ENCODE data around the gene PAPSS1. TPM values are rescaled to one million over a fixed set of nuclear protein-coding genes. Genes with fewer than 3 reads are reported as not detected.

The PAPSS1 gene
- total and polyA plus RNA-seq, 10 of the 15 experiments (the other 5 are each of a cell fraction or from before 2014, with no cell fraction given): 22.6 to 73.0 (median 30.6) TPM

DNA sequence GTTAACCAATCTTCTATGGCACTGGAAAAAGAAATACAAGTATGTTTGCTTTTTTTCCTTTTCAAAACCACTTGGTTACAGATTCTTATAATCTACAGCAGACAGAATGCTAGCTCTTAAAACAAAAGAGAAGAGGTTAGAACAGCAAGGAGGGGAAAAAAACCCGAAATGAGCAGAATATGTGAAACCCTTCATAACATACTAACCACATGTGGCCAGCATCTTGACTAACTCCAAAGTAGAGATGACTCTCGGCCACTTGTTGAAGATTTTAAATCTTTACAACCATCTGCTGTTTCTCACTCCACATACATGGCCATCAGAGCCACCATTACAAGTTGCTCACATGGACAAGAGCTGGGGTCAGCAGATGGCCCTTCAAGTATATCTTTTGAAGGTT is 100.3 kb downstream of the PAPSS1 start:
- H3K36me3 ChIP-seq (ENCODE audit: control insufficient read depth in 2 of 2, insufficient read depth in 2 of 2, low read length in 1 of 2): no peaks in the 10 kb centered on the region
- H3K79me2 ChIP-seq (ENCODE audit: control insufficient read depth, insufficient read depth, low read length): no peaks in the 10 kb centered on the region
- H3K9ac ChIP-seq (ENCODE audit: control insufficient read depth, insufficient read depth, low read length): no peak overlapping the region
- in situ Hi-C loops (cut with MboI) (no loop called here), intact Hi-C loops (cut with micrococcal nuclease; ENCODE audit: unreplicated experiment) (no loop called here)
- ChIA-PET RAD21 (ENCODE audit: unreplicated experiment) (no interaction called here), SMC1A (ENCODE audit: uncharacterized antibody, unreplicated experiment) (no interaction called here), CTCF (no interaction called here), POLR2A (no interaction called here)
- no peak overlapping the region for H3K4me2 ChIP-seq (ENCODE audit: control insufficient read depth, insufficient read depth)
- no peak overlapping the region for H3K4me3 ChIP-seq
- no peak for TF ChIP-seq HCFC1 (IDR thresholded peaks at IDR 0.05; ENCODE audit: low read length)
- no peak for TF ChIP-seq ZBTB11 (CRISPR knock-in tag; IDR thresholded peaks at IDR 0.05)
- TF ChIP-seq CBFB (IDR thresholded peaks at IDR 0.05; ENCODE audit: low read depth): no peak
- no peak for TF ChIP-seq CREM (IDR thresholded peaks at IDR 0.05; ENCODE audit: low read depth)
- TF ChIP-seq MLLT1 (IDR thresholded peaks at IDR 0.05): no peak
- no peak for TF ChIP-seq EED (IDR thresholded peaks at IDR 0.05; ENCODE audit: low read depth)
- TF ChIP-seq MEF2A (IDR thresholded peaks at IDR 0.05; ENCODE audit: insufficient read depth, low read depth, low read length): no peak
- TF ChIP-seq GABPA (IDR thresholded peaks at IDR 0.05; ENCODE audit: low read depth): no peak
- H4K20me1 ChIP-seq (ENCODE audit: control insufficient read depth, insufficient read depth): no peaks in the 10 kb centered on the region
- DNase-seq (ENCODE audit: low read depth, low spot score): no peak
- ATAC-seq: no peak
- 97% methylated on average over 2 of the region's 2 CpGs for WGBS (ENCODE audit: insufficient coverage, insufficient replicate concordance, low lambda C conversion rate, missing lambda C conversion rate)
- no TSS peak for BruUV-seq (replicated peaks)
- FAIRE-seq: no peak
- no peak overlapping the region for H2AFZ ChIP-seq (ENCODE audit: control insufficient read depth, low read depth, low read length)
- no peaks in the 10 kb centered on the region for H3K4me1 ChIP-seq (ENCODE audit: control insufficient read depth, insufficient read depth, low read length)
- no peaks in the 10 kb centered on the region; the same call in 2 of the 3 replicates for H3K9me3 ChIP-seq (replicated peaks; ENCODE audit: control insufficient read depth, insufficient read depth, low read length)
- no peak overlapping the region for H3K27ac ChIP-seq (ENCODE audit: control insufficient read depth, insufficient read depth)
- no peaks in the 10 kb centered on the region for H3K27me3 ChIP-seq (replicated peaks in 1 of 2; ENCODE audit: control insufficient read depth in 2 of 2, insufficient read depth in 2 of 2, low read length in 1 of 2)
